ENCODE measurements around the gene GAL3ST3.

- TF ChIP-seq CTCF (conservative IDR thresholded peaks at IDR 0.05 in 1 of 2, IDR thresholded peaks at IDR 0.05 in 1 of 2; ENCODE audit: extremely low read depth in 1 of 2, insufficient read depth in 1 of 2, low read depth in 1 of 2, low read length in 2 of 2) (no peak), EZH2 (IDR thresholded peaks at IDR 0.05; ENCODE audit: borderline replicate concordance, low read length) (no peak)
Observed at GRCh38 chr11:66055021-66055420, 6.1 kb upstream of the GAL3ST3 start.

All from mammary epithelial cell (primary cell).